HEK293T (cell line): ENCODE results near the gene ABCA4.

Experiments used
- BHLHE40 ChIP-seq: fragments of 450-650 bp; IDR thresholded peaks from 2 replicates; pipeline ENCODE4 v1.6.1; 2016; ENCODE audit warnings: mild to moderate bottlenecking, moderate library complexity, borderline replicate concordance
- FOXM1 ChIP-seq: fragments of 450-650 bp; IDR thresholded peaks from 2 replicates; pipeline ENCODE4 v1.6.1; 2017; ENCODE audit warnings: mild to moderate bottlenecking, borderline replicate concordance
- L3MBTL2 ChIP-seq: fragments of 450-650 bp; conservative IDR thresholded peaks from 2 replicates; pipeline ENCODE4 v1.6.1; 2016; ENCODE audit warnings: mild to moderate bottlenecking
- SP1 ChIP-seq: fragments of 450-650 bp; IDR thresholded peaks from 2 replicates; pipeline ENCODE4 v1.6.1; 2017
- SUZ12 ChIP-seq: fragments of 450-650 bp; IDR thresholded peaks from 2 replicates; pipeline ENCODE4 v1.6.1; 2016; ENCODE audit warnings: mild to moderate bottlenecking
- TF ChIP-seq, protein P1 (sequence below): fragments of 450-650 bp; IDR thresholded peaks from 2 replicates; pipeline ENCODE4 v1.6.1; 2016

DNA sequence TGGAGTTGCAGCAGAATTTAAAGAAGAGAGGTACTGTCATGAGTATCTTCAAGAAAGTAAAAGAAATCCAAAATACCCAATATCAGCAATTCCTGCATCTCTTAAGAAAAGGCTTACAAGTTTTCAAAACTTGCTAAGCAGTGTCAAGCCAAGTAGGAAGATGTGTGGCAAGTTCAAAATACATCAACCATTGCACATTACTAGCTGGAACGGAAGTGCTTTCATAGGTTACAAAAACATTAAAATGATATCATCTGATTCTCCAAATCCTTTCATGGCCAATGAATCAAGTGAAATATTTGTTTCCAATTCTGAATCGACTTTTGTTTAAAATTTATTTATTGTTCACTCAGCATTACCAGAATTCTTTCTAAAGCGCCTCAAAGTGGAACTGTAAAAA, 5.7 kb upstream of the ABCA4 start:
- TF ChIP-seq FOXM1 (no peak), SP1 (no peak), L3MBTL2 (no peak), SUZ12 (no peak), BHLHE40 (no peak)
- TF ChIP-seq, protein P1, sequence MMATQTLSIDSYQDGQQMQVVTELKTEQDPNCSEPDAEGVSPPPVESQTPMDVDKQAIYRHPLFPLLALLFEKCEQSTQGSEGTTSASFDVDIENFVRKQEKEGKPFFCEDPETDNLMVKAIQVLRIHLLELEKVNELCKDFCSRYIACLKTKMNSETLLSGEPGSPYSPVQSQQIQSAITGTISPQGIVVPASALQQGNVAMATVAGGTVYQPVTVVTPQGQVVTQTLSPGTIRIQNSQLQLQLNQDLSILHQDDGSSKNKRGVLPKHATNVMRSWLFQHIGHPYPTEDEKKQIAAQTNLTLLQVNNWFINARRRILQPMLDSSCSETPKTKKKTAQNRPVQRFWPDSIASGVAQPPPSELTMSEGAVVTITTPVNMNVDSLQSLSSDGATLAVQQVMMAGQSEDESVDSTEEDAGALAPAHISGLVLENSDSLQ = no peak
